ENCODE measurements around the gene MACC1.

MACC1 gene

GRCh38 chr7:20165146-20165510 is 52.1 kb downstream of the MACC1 start:
- TF ChIP-seq CTCF (IDR thresholded peaks at IDR 0.05; ENCODE audit: low read depth, low read length), result no peak
- no peak overlapping the region for H3K4me3 ChIP-seq (replicated peaks in 1 of 2; ENCODE audit: low read depth in 2 of 2, low read length in 2 of 2)
- peak in 1 of 2 donors; percentile 36 for DNase-seq (ENCODE audit: low read depth in 2 of 2)

GRCh38 chr7:20164425-20165145 is 52.6 kb downstream of the MACC1 start:
- no peak overlapping the region for H3K4me3 ChIP-seq (replicated peaks in 1 of 2; ENCODE audit: low read depth in 2 of 2, low read length in 2 of 2)
- peak; percentile 68 to 83 for DNase-seq (ENCODE audit: low read depth in 2 of 2)
- no peak for TF ChIP-seq CTCF (IDR thresholded peaks at IDR 0.05; ENCODE audit: low read depth, low read length)

GRCh38 chr7:20162665-20163064 is 54.5 kb downstream of the MACC1 start:
- DNase-seq (ENCODE audit: low read depth in 2 of 2), result no peak
- no peak for TF ChIP-seq CTCF (IDR thresholded peaks at IDR 0.05; ENCODE audit: low read depth, low read length)
- H3K4me3 ChIP-seq (replicated peaks in 1 of 2; ENCODE audit: low read depth in 2 of 2, low read length in 2 of 2), result no peak overlapping the region

- DNase-seq (ENCODE audit: low read depth in 2 of 2), result no peak
- TF ChIP-seq CTCF (IDR thresholded peaks at IDR 0.05; ENCODE audit: low read depth, low read length), result no peak
- no peak overlapping the region for H3K4me3 ChIP-seq (replicated peaks in 1 of 2; ENCODE audit: low read depth in 2 of 2, low read length in 2 of 2)
Measured at GRCh38 chr7:20159226-20159747, 57.9 kb downstream of the MACC1 start.

GRCh38 chr7:20158684-20159083 is 58.5 kb downstream of the MACC1 start:
- DNase-seq (ENCODE audit: low read depth in 2 of 2), result peak; percentile 50 to 66
- peak; percentile 40 for TF ChIP-seq CTCF (IDR thresholded peaks at IDR 0.05; ENCODE audit: low read depth, low read length)
- H3K4me3 ChIP-seq (replicated peaks in 1 of 2; ENCODE audit: low read depth in 2 of 2, low read length in 2 of 2), result no peak overlapping the region

- no peak for DNase-seq (ENCODE audit: low read depth in 2 of 2)
- no peak for TF ChIP-seq CTCF (IDR thresholded peaks at IDR 0.05; ENCODE audit: low read depth, low read length)
- H3K4me3 ChIP-seq (replicated peaks in 1 of 2; ENCODE audit: low read depth in 2 of 2, low read length in 2 of 2), result no peak overlapping the region
Measured at GRCh38 chr7:20157456-20157855, 59.7 kb downstream of the MACC1 start.

- H3K4me3 ChIP-seq (replicated peaks in 1 of 2; ENCODE audit: low read depth in 2 of 2, low read length in 2 of 2), result no peak overlapping the region
- no peak for TF ChIP-seq CTCF (IDR thresholded peaks at IDR 0.05; ENCODE audit: low read depth, low read length)
- no peak for DNase-seq (ENCODE audit: low read depth in 2 of 2)
Measured at GRCh38 chr7:20153999-20154398, 63.2 kb downstream of the MACC1 start.
